IPS-11a (cell line): ENCODE data around the gene DGKG.

ENCODE experiments used
- H3K4me3 ChIP-seq: one replicate; pipeline ENCODE4 v1.5.1; 2013; ENCODE audit warnings: low read depth, low read length, control low read depth

The DGKG gene

DNA sequence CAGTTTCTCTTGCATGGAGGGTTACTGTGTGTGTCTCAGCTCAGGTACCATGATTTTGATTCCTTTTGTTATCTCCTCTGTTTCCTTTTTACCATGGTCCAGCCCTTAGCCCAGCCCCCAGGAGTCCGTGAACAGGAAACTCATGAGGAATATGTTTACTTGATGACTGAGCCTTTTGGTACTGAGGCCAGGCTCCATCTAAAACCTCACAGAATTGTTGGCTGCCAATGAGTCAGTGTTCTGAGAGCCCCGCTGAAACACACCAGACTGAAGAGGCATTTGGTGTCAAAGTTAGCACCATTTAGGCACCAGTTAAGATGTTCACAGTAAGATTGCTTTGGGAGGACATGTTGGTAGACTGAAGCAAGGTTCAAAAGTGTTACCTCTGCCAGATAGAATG is 80.9 kb downstream of the DGKG start:
- H3K4me3 ChIP-seq, result no peak overlapping the region

DNA sequence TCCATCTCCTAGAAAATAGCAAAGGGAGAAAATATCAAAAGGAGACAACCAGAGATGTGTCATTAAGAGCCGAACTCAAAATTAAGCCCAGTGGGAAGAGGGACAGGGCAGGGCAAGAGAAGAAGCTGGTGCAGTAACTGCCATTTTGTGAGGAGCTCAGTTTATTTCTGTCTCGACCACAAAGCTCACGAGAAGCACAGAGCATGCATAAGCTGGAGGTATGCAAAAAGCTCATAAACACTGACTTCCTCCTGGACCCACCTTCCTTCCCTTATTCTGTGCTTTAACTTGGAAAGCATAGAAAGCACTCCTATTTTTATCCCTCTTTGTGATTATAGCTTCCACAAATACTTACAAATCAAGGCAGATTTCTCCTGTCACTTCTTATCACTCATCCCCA is 81.3 kb downstream of the DGKG start:
- H3K4me3 ChIP-seq, result no peak overlapping the region

DNA sequence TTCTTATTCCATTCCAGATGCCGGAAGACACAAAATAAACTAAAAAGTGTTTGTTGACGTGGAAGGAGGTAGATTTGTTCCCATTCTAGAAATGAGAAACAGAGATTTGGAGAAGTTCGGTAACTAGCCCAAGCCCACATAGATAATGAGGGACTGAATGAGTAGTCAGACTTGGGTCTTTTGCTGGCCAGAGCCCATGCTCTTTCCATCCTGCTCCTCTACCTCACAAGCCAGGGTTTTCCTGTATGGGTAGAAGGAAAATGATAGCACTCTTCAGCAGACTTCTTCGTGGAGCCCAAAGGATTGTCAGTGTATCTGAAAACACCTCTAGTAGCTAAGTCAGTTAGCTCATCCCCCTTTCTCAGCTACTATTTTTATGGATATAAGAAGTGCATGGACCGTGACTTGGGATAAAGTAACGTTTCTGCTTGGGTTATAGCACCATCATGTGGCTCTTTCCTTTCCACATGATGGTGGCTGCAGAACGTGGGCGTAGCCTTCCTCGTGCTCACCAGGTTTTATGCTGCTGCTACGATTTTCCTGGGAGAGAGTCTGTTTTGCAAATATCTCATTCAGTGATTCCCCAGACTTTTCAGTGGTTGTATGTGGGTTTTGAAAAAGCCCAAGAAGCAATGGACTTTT is 84.6 kb downstream of the DGKG start:
- H3K4me3 ChIP-seq, result no peak overlapping the region

GRCh38 chr3:186275436-186275835 is 86.6 kb downstream of the DGKG start:
- no peak overlapping the region for H3K4me3 ChIP-seq

DNA sequence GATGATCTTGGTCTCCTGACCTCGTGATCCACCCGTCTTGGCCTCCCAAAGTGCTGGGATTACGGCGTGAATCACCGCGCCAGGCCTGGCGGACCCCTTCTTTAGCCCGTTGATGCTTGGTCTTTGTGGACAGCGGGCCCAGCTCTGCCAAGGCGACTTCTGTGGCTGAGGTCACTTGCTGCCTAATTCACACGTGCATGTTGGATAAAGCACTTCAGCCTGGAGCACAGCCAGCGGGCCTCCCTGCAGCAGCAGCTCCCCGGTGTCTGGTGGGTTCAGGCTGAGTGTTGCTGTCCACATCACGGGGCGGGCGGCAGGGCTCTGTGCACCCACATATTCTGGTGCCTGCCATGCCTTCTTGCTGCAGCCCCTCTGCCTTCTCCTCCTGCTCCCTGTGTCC is 88.4 kb downstream of the DGKG start:
- no peak overlapping the region for H3K4me3 ChIP-seq

DNA sequence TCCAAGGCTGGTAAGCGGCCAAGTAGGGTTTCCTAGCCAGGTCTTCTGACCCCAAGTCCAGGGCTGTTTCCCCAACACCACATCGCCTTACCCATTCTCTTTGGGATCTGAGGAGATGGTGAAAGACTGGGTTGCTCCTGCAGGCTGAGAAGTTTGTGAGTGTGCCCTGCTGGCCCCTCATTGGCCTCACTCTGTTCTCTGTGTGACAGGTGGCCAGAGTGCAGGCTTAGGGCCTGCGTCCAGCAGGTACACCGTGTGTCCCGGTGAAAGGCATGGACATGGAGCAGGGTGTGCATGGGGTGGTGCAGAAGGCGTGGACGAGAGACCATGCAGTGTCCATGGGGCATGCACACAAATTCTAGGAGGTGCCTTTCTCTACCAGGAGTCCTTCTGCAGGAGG is 91.3 kb downstream of the DGKG start:
- no peak overlapping the region for H3K4me3 ChIP-seq

- no peak overlapping the region for H3K4me3 ChIP-seq
These were observed 93.2 kb downstream of the DGKG start for GRCh38 chr3:186268616-186269448.

- H3K4me3 ChIP-seq, result no peak overlapping the region
These were observed 94.3 kb downstream of the DGKG start for GRCh38 chr3:186267758-186268157.

DNA sequence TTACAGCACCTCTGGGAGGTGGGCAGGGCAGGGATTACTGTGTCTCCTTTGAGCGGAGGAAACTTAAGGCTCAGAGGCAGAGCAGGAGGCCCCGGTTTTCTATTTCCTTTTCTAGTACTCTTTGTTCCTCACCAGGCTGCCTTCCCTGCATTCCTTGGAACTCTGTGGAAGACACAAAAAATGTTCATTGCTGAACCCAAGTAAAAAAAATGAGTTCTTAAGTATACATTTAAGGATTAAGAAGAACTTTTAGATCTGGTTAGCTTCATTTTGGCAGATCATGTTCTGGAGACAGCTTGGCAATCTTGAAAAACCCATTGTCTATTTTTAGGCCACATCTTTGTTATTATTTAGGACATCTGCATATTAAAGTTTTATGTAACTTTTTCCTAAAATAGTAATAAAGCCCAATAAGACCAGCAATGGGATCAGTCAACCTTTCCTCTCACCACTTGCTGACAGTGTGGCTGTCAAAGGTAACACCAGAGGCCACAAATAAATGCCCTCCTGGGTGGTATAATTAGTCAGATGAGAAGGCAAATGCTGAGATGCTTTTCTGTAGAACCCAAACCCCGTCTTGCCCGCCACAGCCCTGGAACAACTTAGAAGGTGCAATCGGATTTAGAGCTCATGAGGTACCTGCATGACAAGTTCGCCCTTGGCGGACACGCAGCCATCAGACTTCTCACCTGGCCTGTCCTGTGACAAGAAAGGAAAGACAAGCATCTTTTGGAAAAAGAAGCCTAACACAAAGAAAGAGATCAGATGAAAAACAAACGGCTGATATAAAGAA is 97.2 kb downstream of the DGKG start:
- no peak overlapping the region for H3K4me3 ChIP-seq

GRCh38 chr3:186261638-186262037 is 100.4 kb downstream of the DGKG start:
- H3K4me3 ChIP-seq, result no peak overlapping the region

DNA sequence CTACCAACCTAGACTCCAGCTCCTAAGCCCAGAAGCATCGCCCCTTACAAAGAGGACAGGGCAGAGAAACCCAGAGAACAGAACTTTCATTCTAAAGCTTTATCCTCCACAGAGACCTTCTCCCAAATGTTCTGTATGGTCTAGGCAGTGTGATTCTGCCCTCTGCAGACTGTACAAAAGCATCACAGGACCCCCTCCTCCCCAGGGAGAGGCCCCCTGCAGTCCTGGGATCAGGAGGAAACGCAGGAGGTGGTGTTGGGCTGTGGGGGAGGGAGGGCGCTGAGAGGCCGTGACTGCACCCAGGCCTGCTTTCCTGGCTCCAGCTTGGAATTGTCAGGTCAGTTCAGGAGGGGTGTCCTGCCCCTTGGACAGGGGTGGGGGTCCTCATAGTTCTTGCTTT is 101.3 kb downstream of the DGKG start:
- H3K4me3 ChIP-seq, result no peak overlapping the region

DNA sequence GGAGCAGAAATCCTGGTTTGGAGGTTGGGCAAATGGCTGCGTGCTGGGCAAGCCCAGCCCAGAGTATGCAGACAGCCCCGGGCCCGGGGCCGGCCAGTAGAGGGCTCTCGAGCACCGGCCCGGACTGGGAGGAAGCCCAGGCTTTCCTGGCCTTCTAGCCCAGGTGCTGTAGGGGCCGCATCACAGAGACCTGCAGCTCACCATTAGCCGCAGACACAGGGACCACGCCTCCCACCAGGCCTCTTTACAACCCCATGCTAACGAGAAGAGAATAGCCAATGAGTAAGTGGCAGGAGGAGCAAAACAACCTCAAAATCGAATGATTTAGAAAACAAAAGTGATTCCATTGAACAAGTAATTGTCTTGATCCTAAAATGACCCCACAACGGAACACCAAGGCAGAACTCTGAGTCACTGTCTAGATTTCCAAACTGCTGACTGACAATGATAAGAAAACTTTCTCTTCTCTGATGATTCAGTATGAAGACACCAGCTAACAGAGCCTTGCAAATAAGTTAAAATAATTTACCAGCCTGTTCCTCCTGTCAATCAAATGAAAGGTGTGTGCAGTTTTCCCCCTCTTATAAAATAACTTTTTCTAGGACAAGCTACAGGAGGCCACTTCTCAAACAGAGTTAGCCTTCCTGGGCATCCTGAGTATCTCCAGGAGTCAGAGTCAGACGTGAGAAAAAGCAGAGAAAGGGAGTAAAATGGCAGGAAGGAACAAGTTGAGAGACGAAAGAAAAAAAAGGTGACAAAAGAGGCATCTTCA is 102.2 kb downstream of the DGKG start:
- no peak overlapping the region for H3K4me3 ChIP-seq

DNA sequence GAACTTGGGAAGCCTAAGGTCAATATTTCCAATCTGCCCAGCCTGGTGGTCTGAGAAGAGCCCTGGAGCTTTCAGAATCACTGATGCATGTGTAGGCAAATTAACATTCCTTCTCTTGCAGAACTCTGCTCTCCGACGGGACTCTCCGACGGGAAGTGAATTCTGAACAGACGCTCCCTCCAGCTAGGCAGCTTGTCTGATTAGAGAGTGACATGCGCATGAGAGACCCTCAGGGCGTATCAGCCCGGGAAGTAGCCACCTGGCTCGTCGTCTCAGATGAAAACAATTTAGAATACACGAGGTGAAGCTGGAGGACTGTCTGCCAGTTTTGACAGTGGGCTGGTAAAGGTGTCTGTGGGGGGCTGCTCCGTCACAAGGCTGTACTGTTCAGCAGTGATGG is 103.1 kb downstream of the DGKG start:
- H3K4me3 ChIP-seq, result no peak overlapping the region

DNA sequence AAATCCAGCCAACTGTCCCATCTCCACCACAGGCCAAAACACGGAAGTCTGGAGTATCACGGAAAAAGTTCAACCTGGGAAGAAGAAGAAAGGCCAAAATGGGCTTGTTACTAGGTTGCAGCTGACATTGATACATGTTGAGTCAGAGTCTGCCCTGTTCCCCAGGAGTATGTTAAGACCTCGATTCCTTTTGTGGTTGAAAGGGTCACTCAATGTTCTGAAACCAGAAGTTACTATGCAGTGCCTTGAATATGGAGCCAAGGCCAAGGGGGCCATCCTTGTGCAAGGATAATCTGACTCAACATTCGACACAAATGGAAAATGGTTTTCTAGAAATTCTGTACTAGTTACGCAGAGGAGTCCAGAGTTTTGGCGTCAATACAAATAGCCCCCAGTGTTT is 104.2 kb downstream of the DGKG start:
- no peak overlapping the region for H3K4me3 ChIP-seq

- H3K4me3 ChIP-seq, result no peak overlapping the region
These were observed 106.2 kb downstream of the DGKG start for GRCh38 chr3:186255703-186256331.

DNA sequence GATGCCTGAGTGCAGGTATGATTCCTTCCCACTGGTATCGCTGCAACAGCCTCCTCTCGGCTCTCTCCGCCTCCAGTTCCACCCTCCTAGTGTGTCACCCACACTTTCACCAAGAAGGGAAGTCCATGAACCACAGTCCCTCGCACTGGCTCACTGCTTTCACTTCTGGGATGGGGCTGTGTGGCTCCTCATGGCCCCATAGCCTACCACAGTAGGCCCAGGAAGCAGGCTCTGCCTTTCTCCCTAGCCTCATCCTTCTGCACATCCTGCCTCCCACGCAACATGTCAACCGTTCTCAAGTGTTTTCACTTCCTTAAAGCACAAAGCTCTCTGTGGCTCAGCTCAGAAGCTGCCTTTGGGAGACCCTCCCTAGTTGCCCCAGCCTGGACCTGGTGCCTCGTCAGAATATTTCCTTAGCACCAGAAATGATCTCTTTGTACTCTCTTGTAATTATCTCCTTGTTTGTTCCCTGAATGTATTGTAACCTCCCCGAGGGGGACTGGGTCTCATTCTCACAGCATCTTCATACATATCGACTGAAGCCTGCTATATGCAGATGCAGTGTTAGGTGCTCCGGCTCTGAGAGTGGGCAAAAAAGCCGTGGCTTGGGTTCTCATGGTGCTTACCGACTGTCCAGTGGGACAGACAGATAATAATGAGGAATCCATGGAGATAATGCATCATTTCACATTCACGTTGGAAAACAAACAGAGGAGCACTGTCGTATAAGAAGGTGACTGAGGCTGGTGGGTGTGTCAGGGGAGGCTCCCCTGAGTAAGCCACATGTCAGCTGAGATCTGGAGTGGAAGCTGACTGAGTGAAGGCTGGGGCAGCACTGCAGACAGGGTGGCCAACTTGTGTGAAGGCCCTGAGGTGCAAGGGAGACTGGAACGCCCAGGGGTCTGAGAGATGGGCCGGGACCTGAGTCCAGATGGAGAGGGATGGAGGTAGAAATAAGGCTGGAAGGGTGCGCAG is 107.1 kb downstream of the DGKG start:
- H3K4me3 ChIP-seq, result no peak overlapping the region

DNA sequence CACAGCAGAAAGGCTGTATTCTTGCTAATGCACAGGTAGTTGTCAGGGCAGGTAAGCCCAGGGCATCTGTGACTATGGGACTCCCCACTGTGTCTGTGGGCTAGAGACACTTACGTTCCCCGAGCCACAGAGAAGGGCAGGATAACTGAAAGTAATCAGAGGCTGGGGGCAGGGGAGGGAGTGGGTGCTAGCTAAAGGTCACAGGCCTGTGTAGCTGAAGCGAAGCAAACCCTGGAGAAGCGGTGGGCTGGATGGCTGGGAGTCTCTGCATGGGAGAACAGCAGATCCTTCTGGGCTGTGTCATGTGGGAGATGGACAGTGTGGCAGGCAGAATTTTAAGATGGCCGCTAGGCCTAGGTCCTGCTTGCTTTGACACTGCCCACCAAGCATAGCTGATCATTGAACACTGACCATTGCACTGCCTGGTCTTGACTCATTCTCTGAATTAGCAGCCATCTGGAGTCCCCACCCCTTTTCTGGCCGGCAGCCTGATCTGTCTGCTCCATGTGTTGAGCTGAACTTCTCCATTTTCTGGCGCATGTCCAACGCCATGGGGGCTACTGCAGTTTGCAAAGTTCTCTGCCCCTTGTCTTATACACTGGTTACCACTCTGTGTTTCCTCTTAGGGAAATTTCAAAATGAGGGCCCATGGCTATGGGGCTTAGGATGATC is 110.0 kb downstream of the DGKG start:
- H3K4me3 ChIP-seq, result no peak overlapping the region

DNA sequence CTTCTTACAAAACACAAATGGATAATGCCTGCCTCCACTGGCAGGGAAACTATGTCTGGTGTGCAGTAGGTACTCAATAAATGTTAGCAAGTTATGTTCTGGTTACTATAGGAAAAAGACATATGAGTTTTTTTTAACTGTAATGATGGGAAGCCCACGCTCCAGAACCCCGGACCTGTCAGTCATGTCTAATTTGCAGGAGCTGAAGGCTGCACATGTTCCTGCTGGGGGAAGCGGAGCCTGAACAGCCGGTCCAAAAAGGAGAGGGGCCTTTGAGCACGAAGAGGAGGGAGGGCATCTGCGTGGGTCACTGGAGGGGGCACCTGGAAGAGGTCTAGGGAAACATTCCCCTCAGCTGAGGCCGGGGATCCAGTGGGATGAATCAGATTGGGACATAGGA is 113.2 kb downstream of the DGKG start:
- no peak overlapping the region for H3K4me3 ChIP-seq
